BLaER1 treated with 17β-estradiol and CSF1 and Interleukin-3, amounts not matched to agents 10 nM and 100 nM (cell line): ENCODE results near the gene ELF4.
A peak's percentile ranks its signal among the peaks of the same experiment; 100 is the strongest.

Experiments used
- H3K27ac ChIP-seq, 11 experiments: shearing (Covaris generic); formaldehyde crosslinking; 2 replicates each; pipeline ENCODE4 v1.8.1; 2022
- H3K27me3 ChIP-seq, 11 experiments: shearing (Covaris generic); formaldehyde crosslinking; 2 replicates each; pipeline ENCODE4 v1.8.1; 2022
- H3K36me3 ChIP-seq, 11 experiments: shearing (Covaris generic); formaldehyde crosslinking; 2 replicates each; pipeline ENCODE4 v1.8.1; 2022
- H3K4me1 ChIP-seq, 10 experiments: shearing (Covaris generic); formaldehyde crosslinking; 2 replicates each; pipeline ENCODE4 v1.8.1; 2022
- H3K4me2 ChIP-seq, 11 experiments: shearing (Covaris generic); formaldehyde crosslinking; 2 replicates each; pipeline ENCODE4 v1.8.1; 2022
- H3K4me3 ChIP-seq, 10 experiments: shearing (Covaris generic); formaldehyde crosslinking; 2 replicates each; pipeline ENCODE4 v1.8.1; 2022
- H3K9ac ChIP-seq, 11 experiments: shearing (Covaris generic); formaldehyde crosslinking; 2 replicates each; pipeline ENCODE4 v1.8.1; 2022
- H3K9me3 ChIP-seq, 11 experiments: shearing (Covaris generic); formaldehyde crosslinking; replicated peaks in 1 of 11; 2 replicates each; pipeline ENCODE4 v1.8.1; 2022
- H4K20me1 ChIP-seq, 11 experiments: shearing (Covaris generic); formaldehyde crosslinking; 2 replicates each; pipeline ENCODE4 v1.8.1; 2022
- Cebpa-rat ChIP-seq, 11 experiments: shearing (Covaris generic); IDR thresholded peaks; 2 replicates each; pipeline ENCODE4 v1.8.1; 2022

ELF4 gene

GRCh38 chrX:130109429-130110378, 593 bp downstream of the ELF4 start:
- TF ChIP-seq Cebpa-rat (IDR thresholded peaks at IDR 0.05): no peak
- Histone ChIP-seq H3K27me3 (peaks cover 33 to 49% (median 41%) of the 10 kb centered on the region in 11 experiments), H3K9me3 (peaks cover 0 to 24% (median 7%) of the 10 kb centered on the region in 11 experiments; a peak in 8 of 22 replicates), H3K36me3 (peaks cover 0 to 10% (median 0%) of the 10 kb centered on the region in 11 experiments; a peak in 2 of 22 replicates), H4K20me1 (peaks cover 38 to 62% (median 48%) of the 10 kb centered on the region in 11 experiments), H3K9ac (peak overlapping the region; percentile 89 to 94 (median 91)), H3K4me3 (peak overlapping the region; percentile 68 to 86 (median 76)), H3K4me2 (peak overlapping the region; percentile 70 to 85 (median 81)), H3K27ac (peak overlapping the region; percentile 82 to 95 (median 91)), H3K4me1 (peaks cover 48 to 60% (median 55%) of the 10 kb centered on the region in 10 experiments)

GRCh38 chrX:130108647-130109428, 1.5 kb downstream of the ELF4 start:
- Histone ChIP-seq H3K9me3 (peaks cover 0 to 24% (median 7%) of the 10 kb centered on the region in 11 experiments; a peak in 8 of 22 replicates), H3K4me1 (peaks cover 54 to 68% (median 61%) of the 10 kb centered on the region in 10 experiments), H3K27ac (peak overlapping the region in 10 of 11 experiments; percentile 88 to 95 (median 92); a peak in 20 of 22 replicates), H3K9ac (peak overlapping the region; percentile 89 to 94 (median 91)), H3K4me3 (peak overlapping the region; percentile 68 to 86 (median 76)), H3K36me3 (peaks cover 0 to 10% (median 0%) of the 10 kb centered on the region in 11 experiments; a peak in 4 of 22 replicates), H4K20me1 (peaks cover 47 to 62% (median 57%) of the 10 kb centered on the region in 11 experiments), H3K4me2 (peak overlapping the region; percentile 70 to 85 (median 81)), H3K27me3 (peaks cover 27 to 43% (median 38%) of the 10 kb centered on the region in 11 experiments)
- no peak for TF ChIP-seq Cebpa-rat (IDR thresholded peaks at IDR 0.05)

- TF ChIP-seq Cebpa-rat (IDR thresholded peaks at IDR 0.05): no peak
- H3K4me1 ChIP-seq: peaks cover 46 to 64% (median 52%) of the 10 kb centered on the region in 10 experiments
Measured at GRCh38 chrX:130106071-130106470, 4.2 kb downstream of the ELF4 start.

GRCh38 chrX:130105244-130105643, 5.1 kb downstream of the ELF4 start:
- no peak overlapping the region for H3K27ac ChIP-seq
- H3K4me3 ChIP-seq: no peak overlapping the region
- TF ChIP-seq Cebpa-rat (IDR thresholded peaks at IDR 0.05): no peak
- peaks cover 0 to 14% (median 7%) of the 10 kb centered on the region in 11 experiments; a peak in 9 of 22 replicates for H3K9me3 ChIP-seq
- H4K20me1 ChIP-seq: peaks cover 53 to 93% (median 80%) of the 10 kb centered on the region in 11 experiments
- H3K27me3 ChIP-seq: peaks cover 25 to 61% (median 56%) of the 10 kb centered on the region in 11 experiments
- H3K4me2 ChIP-seq: peak overlapping the region; percentile 29 to 85 (median 44); a peak in 20 of 22 replicates
- H3K4me1 ChIP-seq: peaks cover 52 to 70% (median 59%) of the 10 kb centered on the region in 10 experiments
- H3K36me3 ChIP-seq: peaks cover 0 to 13% (median 0%) of the 10 kb centered on the region in 11 experiments; a peak in 4 of 22 replicates
- no peak overlapping the region for H3K9ac ChIP-seq

More at GRCh38 chrX:130106071-130106470, 4.2 kb downstream of the ELF4 start:
- H3K36me3 ChIP-seq: peaks cover 0 to 13% (median 0%) of the 10 kb centered on the region in 11 experiments; a peak in 4 of 22 replicates
- no peak overlapping the region; a peak in 1 of 20 replicates for H3K4me3 ChIP-seq
- H3K9ac ChIP-seq: peak overlapping the region in 5 of 11 experiments; percentile 15 to 51 (median 29); a peak in 5 of 22 replicates
- peaks cover 25 to 53% (median 50%) of the 10 kb centered on the region in 11 experiments for H3K27me3 ChIP-seq
- peak overlapping the region; percentile 29 to 85 (median 44); a peak in 21 of 22 replicates for H3K4me2 ChIP-seq
- H4K20me1 ChIP-seq: peaks cover 53 to 84% (median 72%) of the 10 kb centered on the region in 11 experiments
- no peak overlapping the region; a peak in 1 of 22 replicates for H3K27ac ChIP-seq
- peaks cover 0 to 15% (median 7%) of the 10 kb centered on the region in 11 experiments; a peak in 9 of 22 replicates for H3K9me3 ChIP-seq

- no peak overlapping the region for H3K27ac ChIP-seq
- peaks cover 67 to 79% (median 72%) of the 10 kb centered on the region in 10 experiments for H3K4me1 ChIP-seq
- H4K20me1 ChIP-seq: peaks cover 42 to 100% (median 91%) of the 10 kb centered on the region in 11 experiments
- no peak for TF ChIP-seq Cebpa-rat (IDR thresholded peaks at IDR 0.05)
- peaks cover 0 to 4% (median 0%) of the 10 kb centered on the region in 11 experiments; a peak in 1 of 22 replicates for H3K9me3 ChIP-seq
- H3K4me3 ChIP-seq: no peak overlapping the region
- H3K9ac ChIP-seq: no peak overlapping the region
- peaks cover 30 to 76% (median 67%) of the 10 kb centered on the region in 11 experiments for H3K27me3 ChIP-seq
- peaks cover 0 to 13% (median 0%) of the 10 kb centered on the region in 11 experiments; a peak in 4 of 22 replicates for H3K36me3 ChIP-seq
- peak overlapping the region in 6 of 11 experiments; percentile 6 to 36 (median 13); a peak in 4 of 22 replicates for H3K4me2 ChIP-seq
Measured at GRCh38 chrX:130103605-130104004, 6.7 kb downstream of the ELF4 start.

GRCh38 chrX:130100180-130100579, 10.1 kb downstream of the ELF4 start:
- H3K36me3 ChIP-seq: peaks cover 0 to 7% (median 0%) of the 10 kb centered on the region in 11 experiments; a peak in 5 of 22 replicates
- no peak for TF ChIP-seq Cebpa-rat (IDR thresholded peaks at IDR 0.05)

GRCh38 chrX:130098210-130098552, 12.1 kb downstream of the ELF4 start:
- no peak for TF ChIP-seq Cebpa-rat (IDR thresholded peaks at IDR 0.05)
- no peak overlapping the region for H3K4me3 ChIP-seq
- H3K4me2 ChIP-seq: peak overlapping the region; percentile 46 to 78 (median 71)
- peak overlapping the region in 9 of 11 experiments; percentile 30 to 66 (median 53); a peak in 16 of 22 replicates for H3K27ac ChIP-seq
- H3K9ac ChIP-seq: peak overlapping the region in 10 of 11 experiments; percentile 24 to 65 (median 50); a peak in 17 of 22 replicates
- peaks cover 53 to 77% (median 71%) of the 10 kb centered on the region in 10 experiments for H3K4me1 ChIP-seq
- H3K36me3 ChIP-seq: peaks cover 0 to 7% (median 0%) of the 10 kb centered on the region in 11 experiments; a peak in 3 of 22 replicates
- H3K27me3 ChIP-seq: peaks cover 23 to 85% (median 67%) of the 10 kb centered on the region in 11 experiments; a peak in 21 of 22 replicates
- peaks cover 30 to 100% (median 81%) of the 10 kb centered on the region in 11 experiments for H4K20me1 ChIP-seq
- peaks cover 0 to 4% (median 0%) of the 10 kb centered on the region in 11 experiments; a peak in 1 of 22 replicates for H3K9me3 ChIP-seq

More at GRCh38 chrX:130100180-130100579, 10.1 kb downstream of the ELF4 start:
- Histone ChIP-seq H3K4me2 (peak overlapping the region; percentile 4 to 78 (median 71); a peak in 14 of 22 replicates), H3K4me3 (no peak overlapping the region), H3K9me3 (peaks cover 0 to 4% (median 0%) of the 10 kb centered on the region in 11 experiments; a peak in 1 of 22 replicates), H4K20me1 (peaks cover 36 to 100% (median 86%) of the 10 kb centered on the region in 11 experiments), H3K27ac (no peak overlapping the region), H3K9ac (no peak overlapping the region), H3K4me1 (peaks cover 62 to 74% (median 69%) of the 10 kb centered on the region in 10 experiments), H3K27me3 (peaks cover 26 to 83% (median 73%) of the 10 kb centered on the region in 11 experiments; a peak in 21 of 22 replicates)
